Measurements from ENCODE around the gene ZNF19.

Gene ZNF19

GRCh38 chr16:71441348-71442050 is 47.6 kb downstream of the ZNF19 start:
- no peak for DNase-seq (ENCODE audit: low read depth)

DNA sequence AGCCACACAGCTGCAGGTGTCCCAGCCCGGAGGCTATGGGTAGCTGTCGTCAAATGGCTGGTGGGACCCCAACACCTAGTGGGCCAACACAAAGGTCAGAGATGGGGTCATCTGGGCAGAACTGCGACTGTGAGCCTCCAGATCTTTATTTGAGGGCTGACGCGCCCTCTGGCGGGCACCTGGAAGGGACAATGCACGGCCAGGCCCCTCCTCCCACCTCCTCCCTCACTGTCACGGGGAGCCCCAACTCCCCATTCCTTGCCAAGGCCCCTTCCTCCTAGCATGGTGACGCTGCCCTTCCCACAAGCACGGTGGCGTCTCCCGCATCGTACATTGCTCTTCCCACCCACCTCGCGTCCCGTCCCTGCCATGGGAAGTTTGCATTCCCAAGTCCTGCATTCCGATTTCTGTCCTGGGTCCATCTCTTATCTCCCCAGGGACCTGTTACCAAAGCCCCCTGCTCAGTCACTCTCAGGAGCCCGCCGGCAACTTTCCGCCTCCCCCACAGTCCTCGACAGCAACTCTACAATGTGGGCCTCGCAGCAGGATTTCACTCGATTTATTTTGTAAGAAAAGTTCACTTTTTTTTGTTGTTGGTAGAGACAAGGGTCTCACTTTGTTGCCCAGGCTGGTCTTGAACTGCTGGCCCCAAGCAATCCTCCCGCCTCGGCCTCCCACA is 48.3 kb downstream of the ZNF19 start:
- DNase-seq (ENCODE audit: low read depth) = no peak

DNA sequence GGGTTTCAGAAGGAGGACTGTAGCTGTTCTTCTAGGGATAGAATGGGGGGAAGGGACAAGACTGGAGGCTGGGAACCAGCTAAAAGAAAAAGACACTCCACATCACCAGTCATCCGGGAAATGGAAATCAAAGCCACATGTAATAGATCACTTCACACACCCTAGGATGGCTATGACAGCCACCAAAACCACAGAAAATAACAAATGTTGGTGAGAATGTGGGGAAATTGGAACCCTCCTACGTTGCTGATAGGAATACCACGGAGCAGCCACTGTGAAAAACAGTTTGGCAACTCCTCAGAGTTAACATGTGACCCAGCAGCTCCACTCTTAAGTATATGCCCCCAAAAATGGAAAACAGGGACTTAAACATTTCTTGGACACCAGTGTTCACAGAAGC is 49.6 kb downstream of the ZNF19 start:
- no peak for DNase-seq (ENCODE audit: low read depth)

DNA sequence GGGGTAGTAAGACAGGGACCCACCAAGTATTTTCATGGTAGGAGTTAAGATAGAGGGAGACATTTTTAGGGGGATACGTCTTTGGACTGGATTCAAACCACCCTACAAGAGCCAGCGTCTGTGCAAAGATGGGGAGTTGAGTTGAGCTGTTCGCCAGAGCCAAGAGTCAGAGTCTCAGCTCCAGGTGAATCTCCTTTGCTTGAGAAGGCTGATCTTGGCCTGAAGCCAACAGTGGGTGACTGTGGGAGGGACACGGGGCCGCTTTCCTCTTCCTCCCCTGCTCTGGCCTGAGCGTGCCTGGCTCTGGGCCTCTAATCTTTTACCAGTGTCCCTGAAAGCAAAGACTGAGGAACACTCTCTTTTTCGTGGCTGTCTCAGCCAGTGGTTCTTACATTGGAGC is 52.7 kb downstream of the ZNF19 start:
- DNase-seq (ENCODE audit: low read depth) = no peak

GRCh38 chr16:71432906-71433305 is 56.2 kb downstream of the ZNF19 start:
- DNase-seq (ENCODE audit: low read depth) = no peak

DNA sequence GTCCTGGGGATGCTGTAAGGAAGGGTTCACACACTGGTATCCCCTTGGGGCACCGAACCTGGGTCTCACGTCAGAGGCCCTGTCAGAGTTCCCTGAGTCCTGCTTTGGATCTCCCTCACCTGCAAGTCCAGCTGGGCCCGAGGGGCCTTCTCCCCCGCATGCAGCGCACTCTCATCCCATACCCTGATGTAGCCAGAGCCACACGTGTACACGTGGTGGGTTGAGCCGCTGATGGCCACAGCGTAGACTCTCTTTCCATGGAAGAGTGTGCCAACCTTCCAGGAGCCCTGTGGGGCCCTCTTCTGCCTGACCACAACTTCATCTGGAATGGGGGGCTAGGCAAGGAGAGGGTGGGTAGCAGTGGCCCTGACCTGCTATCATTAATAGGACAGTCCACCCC is 57.1 kb downstream of the ZNF19 start:
- DNase-seq (ENCODE audit: low read depth) = no peak

- DNase-seq (ENCODE audit: low read depth) = no peak
Observed at GRCh38 chr16:71431176-71431575, 57.9 kb downstream of the ZNF19 start.

GRCh38 chr16:71430744-71431143 is 58.4 kb downstream of the ZNF19 start:
- DNase-seq (ENCODE audit: low read depth) = no peak

DNA sequence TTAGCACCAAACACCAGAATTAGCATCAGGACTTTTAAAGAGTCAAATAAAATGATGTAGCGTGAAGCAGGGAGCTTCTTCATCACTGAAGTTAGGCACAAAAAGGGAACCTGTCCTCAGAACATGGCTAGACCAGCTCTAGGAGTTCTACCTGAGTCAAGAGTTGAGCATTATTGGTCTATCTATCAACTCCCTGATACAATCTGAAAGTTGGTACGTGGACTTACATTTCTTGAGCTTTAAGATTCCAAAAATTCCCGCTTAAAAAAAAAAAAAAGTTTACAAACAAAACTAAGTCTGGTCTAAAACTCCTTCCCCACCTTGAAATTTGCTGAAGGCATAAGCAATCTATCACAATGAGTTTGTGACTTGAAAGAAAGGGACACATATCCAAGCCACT is 59.5 kb downstream of the ZNF19 start:
- DNase-seq (ENCODE audit: low read depth) = no peak

DNA sequence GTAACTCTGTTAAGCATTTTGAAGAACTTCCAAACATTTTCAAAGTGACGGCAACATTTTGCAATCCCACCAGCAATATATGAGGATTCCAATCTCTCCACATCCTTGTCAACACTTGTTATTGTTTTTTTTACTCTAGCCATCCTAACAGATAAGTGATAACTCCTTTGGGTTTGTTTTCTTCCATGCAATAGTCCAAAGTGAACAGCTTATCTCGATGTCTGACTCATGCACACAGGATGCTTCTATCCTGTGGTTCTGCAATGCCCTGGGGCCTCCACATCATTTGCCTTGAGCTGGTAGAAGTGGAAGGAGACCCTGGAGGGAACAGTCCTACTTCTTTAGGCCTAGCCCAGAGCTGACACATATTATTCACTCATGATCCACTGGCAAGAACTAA is 60.2 kb downstream of the ZNF19 start:
- DNase-seq (ENCODE audit: low read depth) = no peak

DNA sequence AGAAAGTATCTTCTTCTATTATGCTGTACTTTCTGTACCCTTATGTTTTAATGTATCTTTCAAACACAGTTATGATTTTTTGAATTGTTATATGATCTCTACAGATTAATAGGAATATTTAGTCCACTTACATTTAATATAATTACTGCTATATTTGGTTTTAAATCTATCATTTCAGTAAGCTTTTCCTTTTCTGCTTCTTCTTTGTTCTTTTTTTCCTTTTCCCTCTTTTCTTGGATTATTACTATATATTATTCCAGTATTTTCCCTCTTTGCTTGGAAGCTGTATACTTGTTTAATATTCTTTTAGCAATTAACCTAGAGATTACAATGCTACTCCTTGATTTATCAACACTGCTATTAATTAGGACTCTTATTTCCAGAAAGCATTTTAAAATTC is 60.7 kb downstream of the ZNF19 start:
- no peak for DNase-seq (ENCODE audit: low read depth)

- DNase-seq (ENCODE audit: low read depth) = no peak
Observed at GRCh38 chr16:71426880-71427615, 62.1 kb downstream of the ZNF19 start.

DNA sequence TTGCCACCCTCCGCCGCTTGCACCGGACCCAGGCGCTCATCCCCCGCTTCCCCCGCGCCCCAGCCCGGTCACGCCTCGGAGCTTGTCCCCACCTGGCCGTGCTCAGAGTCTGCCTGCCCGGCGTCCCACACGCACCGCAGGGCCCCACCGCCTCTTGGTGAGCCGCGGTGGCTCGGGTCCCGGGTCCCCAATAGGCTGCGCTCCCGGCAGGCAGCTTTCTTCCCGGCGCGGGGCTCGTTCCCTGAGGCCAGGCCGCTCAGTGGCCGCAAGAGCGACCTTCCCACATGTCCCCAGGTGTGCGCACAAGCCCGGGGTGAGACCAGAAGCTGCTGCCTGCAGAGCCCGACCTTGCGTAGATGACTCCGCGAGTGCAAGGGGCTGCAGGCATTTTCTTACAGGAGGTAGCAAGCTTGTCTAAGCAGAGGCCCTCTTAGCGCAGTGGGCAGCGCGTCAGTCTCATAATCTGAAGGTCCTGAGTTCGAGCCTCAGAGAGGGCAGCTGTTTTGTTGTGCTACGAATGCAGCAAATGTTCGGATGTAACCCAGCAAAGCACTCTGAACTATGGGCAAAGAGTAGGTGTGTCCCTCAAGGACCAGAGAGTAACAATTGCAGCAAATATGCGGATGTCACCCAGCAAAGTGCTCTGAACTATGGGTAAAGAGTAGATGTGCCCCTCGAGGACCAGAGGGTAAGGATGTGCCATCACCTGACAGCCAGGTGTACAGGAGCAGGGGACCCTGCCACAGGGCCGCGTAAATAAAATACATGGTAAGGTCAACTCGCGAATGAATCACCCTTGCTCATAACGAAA is 62.9 kb downstream of the ZNF19 start:
- no peak for DNase-seq (ENCODE audit: low read depth)

GRCh38 chr16:71425746-71426068 is 63.4 kb downstream of the ZNF19 start:
- no peak for DNase-seq (ENCODE audit: low read depth)

- DNase-seq (ENCODE audit: low read depth) = no peak
Observed at GRCh38 chr16:71424626-71425025, 64.5 kb downstream of the ZNF19 start.

DNA sequence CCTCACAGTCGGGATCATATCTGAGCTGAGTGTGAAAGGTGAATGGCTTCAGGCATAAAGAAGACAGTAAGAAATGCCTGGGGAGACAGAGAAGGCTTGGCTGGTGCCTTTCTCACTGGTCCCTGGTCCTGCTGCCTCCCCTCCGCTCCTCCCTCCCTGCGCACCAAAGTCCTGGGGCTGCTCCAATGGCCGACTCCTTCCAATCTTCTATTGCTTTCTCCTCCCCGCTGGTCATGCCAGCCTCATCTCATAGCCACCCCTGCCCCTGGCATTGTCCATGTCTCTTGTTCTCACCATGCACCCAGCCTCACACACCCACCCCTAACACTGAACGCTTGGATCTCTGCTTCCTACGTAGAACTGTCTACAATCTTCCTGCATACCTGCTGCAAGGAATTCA is 65.3 kb downstream of the ZNF19 start:
- DNase-seq (ENCODE audit: low read depth) = no peak

Data from HS-27A (cell line).